ENCODE measurements around the gene PAQR4. TPM values are rescaled to one million over a fixed set of nuclear protein-coding genes. Genes with fewer than 3 reads are reported as not detected.

The PAQR4 gene
- total and polyA plus RNA-seq, 2 of the 13 experiments (the other 11 are each of a cell fraction or from before 2014, with no cell fraction given) = 15.9 to 24.8 TPM

GRCh38 chr16:2980227-2981176 is 11.4 kb downstream of the PAQR4 start, which contains the start of gene PKMYT1 (continued):
- no peak for TF ChIP-seq DZIP1 (CRISPR knock-in tag; IDR thresholded peaks at IDR 0.05)
- TF ChIP-seq SRSF9 (IDR thresholded peaks at IDR 0.05; ENCODE audit: borderline replicate concordance, insufficient read depth, low read depth, low read length, poor library complexity, severe bottlenecking) = no peak
- TF ChIP-seq THYN1 (CRISPR knock-in tag; IDR thresholded peaks at IDR 0.05; ENCODE audit: borderline replicate concordance, low read depth) = no peak
- peak; percentile 85; the same call in 1 of the 2 replicates for TF ChIP-seq SAP130 (CRISPR knock-in tag; IDR thresholded peaks at IDR 0.05; ENCODE audit: low read depth)
- TF ChIP-seq ZNF446 (CRISPR knock-in tag; IDR thresholded peaks at IDR 0.05) = no peak; the same call in 1 of the 2 replicates
- TF ChIP-seq JDP2 (CRISPR knock-in tag; IDR thresholded peaks at IDR 0.05; ENCODE audit: borderline replicate concordance) = no peak
- TF ChIP-seq ZNF768 (CRISPR knock-in tag; IDR thresholded peaks at IDR 0.05) = no peak; the same call in 1 of the 2 replicates
- TF ChIP-seq NFAT5 (CRISPR knock-in tag; IDR thresholded peaks at IDR 0.05) = no peak
- no peak for TF ChIP-seq ATF4 (CRISPR knock-in tag; IDR thresholded peaks at IDR 0.05)
- TF ChIP-seq ARID4A (CRISPR knock-in tag; IDR thresholded peaks at IDR 0.05; ENCODE audit: borderline replicate concordance) = peak; percentile 95
- no peak for TF ChIP-seq ZSCAN9 (CRISPR knock-in tag; IDR thresholded peaks at IDR 0.05; ENCODE audit: borderline replicate concordance)
